GM12891 (cell line): ENCODE results near the gene NOTCH4.
A peak's percentile ranks its signal among the peaks of the same experiment; 100 is the strongest.
"Not testable (repeated sequence)": the region's sequence is repeated elsewhere in the genome, so short reads cannot be mapped to it uniquely, and the experiment has no call there.

ENCODE experiments used
- DNase-seq: peaks from one replicate; pipeline ENCODE4 v3.0.0; 2011; ENCODE audit warnings: low spot score; ENCODE audit not compliant: insufficient read length
- FAIRE-seq: peaks from 2 replicates; lab custom pipeline; 2011; peaks lifted over from hg19 to GRCh38; lab: Jason Lieb, UNC
- PAX5 ChIP-seq: IDR thresholded peaks from 2 replicates; pipeline ENCODE4 v1.6.1; 2011; ENCODE audit warnings: low read length, moderate library complexity, mild to moderate bottlenecking; ENCODE audit not compliant: insufficient read depth, severe bottlenecking
- POLR2A ChIP-seq: IDR thresholded peaks from 2 replicates; pipeline ENCODE4 v1.6.1; 2011; ENCODE audit warnings: low read depth, low read length, control low read depth
- POLR2AphosphoS5 ChIP-seq: IDR thresholded peaks from 2 replicates; pipeline ENCODE4 v1.6.1; 2011; ENCODE audit warnings: low read depth, low read length, control low read depth
- POU2F2 ChIP-seq: IDR thresholded peaks from 2 replicates; pipeline ENCODE4 v1.6.1; 2011; ENCODE audit warnings: low read depth, mild to moderate bottlenecking, control low read depth, low read length, moderate library complexity
- SPI1 ChIP-seq: IDR thresholded peaks from 2 replicates; pipeline ENCODE4 v1.6.1; 2011; ENCODE audit warnings: low read depth, low read length, control low read depth
- TAF1 ChIP-seq: IDR thresholded peaks from 2 replicates; pipeline ENCODE4 v1.6.1; 2011; ENCODE audit warnings: low read depth, low read length, control low read depth

NOTCH4 gene

GRCh38 chr6:32244946-32245398 is 21.1 kb upstream of the NOTCH4 start:
- FAIRE-seq (peak; percentile 54), DNase-seq (peak; percentile 66)
- TF ChIP-seq POLR2AphosphoS5: no peak
- TF ChIP-seq SPI1: peak; percentile 25; the same call in 1 of the 2 replicates

GRCh38 chr6:32244270-32244669 is 20.4 kb upstream of the NOTCH4 start:
- no peak for TF ChIP-seq POU2F2
- no peak for TF ChIP-seq PAX5
- TF ChIP-seq POLR2AphosphoS5: no peak
- TF ChIP-seq SPI1: no peak
- no peak for TF ChIP-seq TAF1
- no peak for TF ChIP-seq POLR2A
- no peak for FAIRE-seq
- no peak for DNase-seq

- not testable (repeated sequence) for FAIRE-seq, DNase-seq
Observed at GRCh38 chr6:32242318-32242813, 18.5 kb upstream of the NOTCH4 start.

GRCh38 chr6:32240686-32241085 is 16.8 kb upstream of the NOTCH4 start:
- no peak for TF ChIP-seq PAX5
- TF ChIP-seq POU2F2: no peak
- TF ChIP-seq POLR2A: no peak
- no peak for TF ChIP-seq SPI1
- TF ChIP-seq POLR2AphosphoS5: no peak
- no peak for TF ChIP-seq TAF1
- DNase-seq (no peak), FAIRE-seq (no peak)

- DNase-seq (no peak), FAIRE-seq (no peak)
- TF ChIP-seq POLR2AphosphoS5 (no peak), POU2F2 (no peak), SPI1 (no peak), POLR2A (no peak), PAX5 (no peak), TAF1 (no peak)
Observed at GRCh38 chr6:32239462-32239861, 15.6 kb upstream of the NOTCH4 start.

GRCh38 chr6:32234934-32235333 is 11.1 kb upstream of the NOTCH4 start:
- TF ChIP-seq SPI1 (no peak), TAF1 (no peak), POLR2A (no peak), POU2F2 (no peak), POLR2AphosphoS5 (no peak), PAX5 (no peak)
- DNase-seq: no peak
- no peak for FAIRE-seq

- peak; percentile 78 for FAIRE-seq
- TF ChIP-seq SPI1: peak; percentile 76
- 0 out of 2 replicates have a peak, but pooled peaks have one; percentile 33 for TF ChIP-seq POU2F2
- no peak for TF ChIP-seq POLR2AphosphoS5
- no peak for TF ChIP-seq TAF1
- no peak for DNase-seq
Observed at GRCh38 chr6:32226434-32226833, 2.6 kb upstream of the NOTCH4 start.

GRCh38 chr6:32224696-32225095 is 829 bp upstream of the NOTCH4 start:
- DNase-seq (no peak), FAIRE-seq (peak; percentile 86)
- no peak for TF ChIP-seq POLR2AphosphoS5
- TF ChIP-seq SPI1: peak; percentile 88
- no peak for TF ChIP-seq POLR2A
- TF ChIP-seq TAF1: no peak
- TF ChIP-seq PAX5: no peak
- TF ChIP-seq POU2F2: no peak

- FAIRE-seq (no peak), DNase-seq (no peak)
- no peak for TF ChIP-seq POLR2AphosphoS5
- TF ChIP-seq POU2F2: no peak
- TF ChIP-seq SPI1: peak; percentile 64
- TF ChIP-seq PAX5: no peak
- TF ChIP-seq TAF1: no peak
- no peak for TF ChIP-seq POLR2A
Observed at GRCh38 chr6:32222333-32223230, 1.3 kb downstream of the NOTCH4 start.

- no peak for DNase-seq
- no peak for FAIRE-seq
- TF ChIP-seq PAX5 (no peak), POLR2AphosphoS5 (no peak), TAF1 (no peak), POLR2A (no peak), SPI1 (no peak), POU2F2 (no peak)
Observed at GRCh38 chr6:32220021-32220420, 3.8 kb downstream of the NOTCH4 start.

- DNase-seq (no peak), FAIRE-seq (no peak)
- no peak for TF ChIP-seq POLR2A
- no peak for TF ChIP-seq POU2F2
- no peak for TF ChIP-seq PAX5
- TF ChIP-seq TAF1: no peak
- TF ChIP-seq POLR2AphosphoS5: no peak
- TF ChIP-seq SPI1: no peak
Observed at GRCh38 chr6:32218167-32218566, 5.7 kb downstream of the NOTCH4 start.
